Nephron progenitor cell (in vitro differentiated cells): ENCODE measurements around the gene DCAF12.

ENCODE experiments used
- DNase-seq: peaks from one replicate; pipeline ENCODE4 v3.0.0; 2021
- H3K27ac Mint-ChIP-seq: 2 replicates; pipeline ENCODE4 v1.8.0; 2021; ENCODE audit warnings: mild to moderate bottlenecking, moderate library complexity, mixed read lengths
- H3K27me3 Mint-ChIP-seq: 2 replicates; pipeline ENCODE4 v1.8.0; 2021; ENCODE audit warnings: mild to moderate bottlenecking, low read depth, mixed read lengths; ENCODE audit not compliant: poor library complexity
- H3K36me3 Mint-ChIP-seq: 2 replicates; pipeline ENCODE4 v1.8.0; 2021; ENCODE audit warnings: low read depth, mixed read lengths
- H3K4me1 Mint-ChIP-seq: 2 replicates; pipeline ENCODE4 v1.8.0; 2021; ENCODE audit warnings: mixed read lengths
- H3K4me3 Mint-ChIP-seq: 2 replicates; pipeline ENCODE4 v1.8.0; 2021; ENCODE audit warnings: mild to moderate bottlenecking, moderate library complexity, mixed read lengths
- H3K9me3 Mint-ChIP-seq: 2 replicates; pipeline ENCODE4 v1.8.0; 2021; ENCODE audit warnings: mild to moderate bottlenecking, moderate library complexity, mixed read lengths
- CTCF ChIP-seq: fragments of 200-600 bp; sonication (generic); IDR thresholded peaks from 2 replicates; pipeline ENCODE4 v1.5.0; 2021; ENCODE audit warnings: antibody characterized with exemption

DCAF12 gene

GRCh38 chr9:34124099-34124498, 2.4 kb downstream of the DCAF12 start:
- peak overlapping the region; percentile 70 for H3K27ac Mint-ChIP-seq
- peaks cover 51% of the 10 kb centered on the region for H3K4me1 Mint-ChIP-seq
- TF ChIP-seq CTCF = no peak
- DNase-seq = no peak
- peak overlapping the region; percentile 91 for H3K4me3 Mint-ChIP-seq
- peaks cover 38% of the 10 kb centered on the region for H3K36me3 Mint-ChIP-seq
- H3K27me3 Mint-ChIP-seq = peaks cover 4% of the 10 kb centered on the region
- H3K9me3 Mint-ChIP-seq = no peaks in the 10 kb centered on the region

GRCh38 chr9:34123682-34124081, 2.8 kb downstream of the DCAF12 start:
- peak overlapping the region; percentile 70 for H3K27ac Mint-ChIP-seq
- H3K4me3 Mint-ChIP-seq = peak overlapping the region; percentile 57
- no peak for TF ChIP-seq CTCF

GRCh38 chr9:34121996-34122395, 4.5 kb downstream of the DCAF12 start:
- H3K36me3 Mint-ChIP-seq = peaks cover 54% of the 10 kb centered on the region
- DNase-seq = no peak
- H3K27me3 Mint-ChIP-seq = no peaks in the 10 kb centered on the region
- H3K9me3 Mint-ChIP-seq = no peaks in the 10 kb centered on the region
- peaks cover 37% of the 10 kb centered on the region for H3K4me1 Mint-ChIP-seq
- no peak overlapping the region for H3K4me3 Mint-ChIP-seq
- peak overlapping the region; percentile 67 for H3K27ac Mint-ChIP-seq
- TF ChIP-seq CTCF = no peak

More at GRCh38 chr9:34123682-34124081, 2.8 kb downstream of the DCAF12 start:
- no peaks in the 10 kb centered on the region for H3K9me3 Mint-ChIP-seq
- no peak for DNase-seq
- peaks cover 50% of the 10 kb centered on the region for H3K4me1 Mint-ChIP-seq
- H3K36me3 Mint-ChIP-seq = peaks cover 42% of the 10 kb centered on the region
- peaks cover 4% of the 10 kb centered on the region for H3K27me3 Mint-ChIP-seq

DNA sequence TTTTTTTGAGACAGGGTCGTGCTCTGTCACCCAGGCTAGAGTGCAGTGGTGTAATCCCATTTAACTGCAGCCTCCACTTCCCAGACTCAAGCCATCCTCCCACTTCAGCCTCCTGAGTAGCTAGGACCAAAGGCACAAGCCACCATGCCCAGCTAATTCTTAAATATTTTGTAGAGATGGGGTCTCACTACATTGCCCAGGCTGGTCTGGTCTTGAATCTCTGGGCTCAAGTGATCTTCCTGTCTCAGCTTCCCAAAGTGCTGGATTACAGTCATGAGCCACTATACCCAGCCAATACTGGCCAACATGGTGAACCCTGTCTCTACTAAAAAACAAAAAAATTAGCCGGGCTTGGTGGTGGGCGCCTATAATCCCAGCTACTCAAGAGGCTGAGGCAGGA, 6.8 kb downstream of the DCAF12 start:
- Mint-ChIP-seq H3K36me3 (peaks cover 72% of the 10 kb centered on the region), H3K27me3 (no peaks in the 10 kb centered on the region), H3K27ac (no peak overlapping the region), H3K9me3 (peaks cover 4% of the 10 kb centered on the region), H3K4me3 (no peak overlapping the region), H3K4me1 (peaks cover 24% of the 10 kb centered on the region)
- no peak for TF ChIP-seq CTCF
- DNase-seq = no peak

- Mint-ChIP-seq H3K27ac (no peak overlapping the region), H3K36me3 (peaks cover 76% of the 10 kb centered on the region), H3K4me1 (no peaks in the 10 kb centered on the region), H3K9me3 (peaks cover 4% of the 10 kb centered on the region), H3K27me3 (peaks cover 5% of the 10 kb centered on the region), H3K4me3 (no peak overlapping the region)
- DNase-seq = no peak
- TF ChIP-seq CTCF = no peak
These were observed 12.1 kb downstream of the DCAF12 start for GRCh38 chr9:34114436-34114835.

- Mint-ChIP-seq H3K36me3 (peaks cover 51% of the 10 kb centered on the region), H3K9me3 (no peaks in the 10 kb centered on the region), H3K4me1 (no peaks in the 10 kb centered on the region), H3K4me3 (no peak overlapping the region), H3K27ac (peak overlapping the region; percentile 12), H3K27me3 (no peaks in the 10 kb centered on the region)
- no peak for DNase-seq
- no peak for TF ChIP-seq CTCF
These were observed 20.4 kb downstream of the DCAF12 start for GRCh38 chr9:34106110-34106509.
